Hematopoietic multipotent progenitor cell treated with erythropoietin and hydrocortisone succinate and interleukin-3 and kit ligand, for 4 days (in vitro differentiated cells): ENCODE data around the gene GLP1R.

ENCODE experiments used
- DNase-seq: peaks from one replicate; pipeline ENCODE4 v3.0.0-alpha.2; 2015

Gene GLP1R

DNA sequence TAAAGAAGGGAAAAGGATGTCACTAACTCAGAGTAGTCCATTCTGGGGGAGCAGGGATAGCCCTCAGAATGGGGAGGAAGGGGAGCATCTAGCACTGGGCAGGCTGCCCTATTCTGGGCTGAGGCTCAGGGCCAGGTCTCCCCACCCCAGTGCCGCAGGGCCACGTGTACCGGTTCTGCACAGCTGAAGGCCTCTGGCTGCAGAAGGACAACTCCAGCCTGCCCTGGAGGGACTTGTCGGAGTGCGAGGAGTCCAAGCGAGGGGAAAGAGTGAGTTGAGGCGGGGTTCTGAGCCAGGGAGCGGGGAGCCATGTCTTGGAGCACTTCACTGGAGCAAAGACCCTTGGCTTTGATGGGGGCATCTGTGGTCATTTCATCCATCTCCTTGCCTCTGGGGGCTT, 17.0 kb downstream of the GLP1R start:
- DNase-seq, result no peak

DNA sequence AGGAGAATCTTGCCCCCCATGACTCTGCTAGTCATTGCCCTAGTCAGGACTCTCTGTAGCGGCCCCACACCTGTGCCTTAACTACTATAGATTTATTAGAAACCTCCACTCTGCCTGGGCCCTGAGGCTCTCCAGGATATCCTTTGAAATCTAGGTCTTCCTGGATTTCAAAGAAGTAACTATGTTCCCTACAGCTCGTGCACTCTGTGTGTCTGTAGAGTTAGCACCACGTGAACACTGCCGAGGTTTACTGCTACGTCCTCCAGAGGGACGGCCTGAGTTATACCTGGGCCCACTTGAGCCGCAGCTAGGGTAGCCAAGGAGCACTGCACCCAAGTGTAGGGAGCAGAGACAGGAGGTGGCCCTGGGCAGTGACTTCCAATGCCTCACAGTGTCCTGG, 19.8 kb downstream of the GLP1R start:
- DNase-seq, result no peak

DNA sequence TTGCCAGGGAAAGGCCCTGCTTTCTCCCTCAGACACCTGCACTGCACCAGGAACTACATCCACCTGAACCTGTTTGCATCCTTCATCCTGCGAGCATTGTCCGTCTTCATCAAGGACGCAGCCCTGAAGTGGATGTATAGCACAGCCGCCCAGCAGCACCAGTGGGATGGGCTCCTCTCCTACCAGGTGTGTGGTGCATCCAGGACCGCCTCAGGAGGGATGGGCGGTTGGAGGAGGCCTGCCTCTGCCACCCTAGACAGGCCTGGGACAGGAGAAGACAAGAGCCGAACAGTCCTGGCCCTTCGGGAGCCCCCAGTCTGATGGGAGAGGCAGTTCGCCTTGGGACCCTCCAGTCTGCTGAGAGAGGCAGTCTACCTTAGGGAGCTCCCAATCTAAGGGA, 24.2 kb downstream of the GLP1R start:
- no peak for DNase-seq

DNA sequence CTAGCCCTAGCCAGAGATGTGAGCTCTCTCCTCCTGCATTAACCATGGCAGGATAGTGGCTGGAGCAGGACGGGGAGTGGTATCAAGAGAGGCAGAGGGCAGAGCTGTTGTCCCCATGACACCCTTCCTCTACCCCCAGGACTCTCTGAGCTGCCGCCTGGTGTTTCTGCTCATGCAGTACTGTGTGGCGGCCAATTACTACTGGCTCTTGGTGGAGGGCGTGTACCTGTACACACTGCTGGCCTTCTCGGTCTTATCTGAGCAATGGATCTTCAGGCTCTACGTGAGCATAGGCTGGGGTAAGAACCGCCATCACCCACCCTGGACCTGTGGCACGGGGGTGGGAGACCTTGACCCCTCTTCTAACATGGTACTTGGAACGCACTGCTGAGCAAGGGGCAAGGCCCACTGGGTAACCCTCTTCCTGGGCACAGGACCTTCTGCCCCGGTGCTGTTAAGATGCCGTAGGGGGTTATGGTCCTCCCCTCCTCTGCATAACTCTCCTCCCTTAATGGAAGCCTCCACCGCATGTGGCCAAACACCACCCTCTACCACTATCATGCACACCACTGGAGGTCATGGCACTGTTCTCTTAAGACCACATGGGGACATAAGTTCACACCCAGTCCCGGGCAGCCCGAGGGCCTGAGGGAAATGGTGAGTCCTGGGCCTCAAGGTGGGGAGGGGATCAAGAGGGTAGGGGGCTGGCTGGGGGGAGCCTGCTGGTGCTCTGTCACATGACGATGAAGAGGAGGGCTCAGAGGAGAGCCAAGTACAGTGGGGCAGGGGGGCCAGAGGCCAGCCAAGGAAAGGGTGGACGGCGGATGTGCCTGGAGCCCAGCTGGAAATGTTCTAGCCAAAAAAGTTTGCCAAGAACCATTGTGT, 25.1 kb downstream of the GLP1R start:
- no peak for DNase-seq

DNA sequence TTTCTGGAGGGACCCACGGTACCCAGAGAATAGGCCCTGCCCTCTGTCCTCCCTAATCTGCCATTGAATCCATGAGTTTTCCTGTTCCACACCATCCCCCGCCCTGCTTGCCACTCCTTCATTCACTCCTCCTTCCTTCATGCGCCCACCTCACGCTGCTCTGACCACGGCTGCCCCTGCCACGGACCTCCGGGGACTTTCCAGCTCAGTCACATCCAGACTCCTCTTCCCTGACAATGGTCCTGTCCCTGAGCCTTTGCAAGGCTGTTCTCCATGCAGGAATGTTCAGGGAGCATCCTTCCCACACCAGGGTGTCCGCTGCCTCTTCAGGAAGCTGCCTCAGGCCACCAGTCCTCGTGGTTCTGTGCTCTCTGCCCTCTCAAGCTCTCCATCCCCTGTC, 25.9 kb downstream of the GLP1R start:
- DNase-seq, result no peak

DNA sequence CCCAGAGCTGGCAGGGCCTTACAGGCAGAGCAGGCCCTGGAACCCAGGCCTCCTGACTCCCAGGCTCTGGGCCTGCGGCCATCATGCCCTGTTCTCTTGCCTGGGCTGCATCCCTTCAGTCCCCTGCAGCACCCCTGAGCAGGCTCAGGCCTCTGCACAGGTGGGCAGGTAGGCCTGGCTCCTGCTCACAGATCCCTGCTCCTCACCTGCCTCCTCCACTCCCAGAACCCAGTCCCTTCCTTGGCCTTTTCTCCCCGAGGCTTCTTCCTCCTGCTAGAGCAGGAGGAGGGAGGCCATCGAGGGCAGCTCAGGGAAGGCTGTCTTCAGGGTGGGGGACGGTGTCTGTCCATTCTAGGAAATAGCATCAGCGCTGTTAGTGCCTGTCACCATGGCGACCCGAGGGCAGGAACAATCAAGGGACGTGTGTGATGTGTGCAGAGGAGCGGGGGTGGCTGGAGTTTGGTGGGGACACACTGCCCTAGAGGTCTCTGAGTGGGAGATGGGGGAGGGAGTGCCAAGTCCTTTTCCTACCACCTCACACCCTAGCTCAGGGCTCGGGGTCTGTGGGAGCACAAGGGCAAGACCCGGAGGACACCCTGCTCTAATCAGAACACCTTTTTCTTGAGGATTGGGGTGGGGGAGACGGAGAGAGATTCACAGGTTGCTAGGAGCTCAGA, 26.6 kb downstream of the GLP1R start:
- no peak for DNase-seq

DNA sequence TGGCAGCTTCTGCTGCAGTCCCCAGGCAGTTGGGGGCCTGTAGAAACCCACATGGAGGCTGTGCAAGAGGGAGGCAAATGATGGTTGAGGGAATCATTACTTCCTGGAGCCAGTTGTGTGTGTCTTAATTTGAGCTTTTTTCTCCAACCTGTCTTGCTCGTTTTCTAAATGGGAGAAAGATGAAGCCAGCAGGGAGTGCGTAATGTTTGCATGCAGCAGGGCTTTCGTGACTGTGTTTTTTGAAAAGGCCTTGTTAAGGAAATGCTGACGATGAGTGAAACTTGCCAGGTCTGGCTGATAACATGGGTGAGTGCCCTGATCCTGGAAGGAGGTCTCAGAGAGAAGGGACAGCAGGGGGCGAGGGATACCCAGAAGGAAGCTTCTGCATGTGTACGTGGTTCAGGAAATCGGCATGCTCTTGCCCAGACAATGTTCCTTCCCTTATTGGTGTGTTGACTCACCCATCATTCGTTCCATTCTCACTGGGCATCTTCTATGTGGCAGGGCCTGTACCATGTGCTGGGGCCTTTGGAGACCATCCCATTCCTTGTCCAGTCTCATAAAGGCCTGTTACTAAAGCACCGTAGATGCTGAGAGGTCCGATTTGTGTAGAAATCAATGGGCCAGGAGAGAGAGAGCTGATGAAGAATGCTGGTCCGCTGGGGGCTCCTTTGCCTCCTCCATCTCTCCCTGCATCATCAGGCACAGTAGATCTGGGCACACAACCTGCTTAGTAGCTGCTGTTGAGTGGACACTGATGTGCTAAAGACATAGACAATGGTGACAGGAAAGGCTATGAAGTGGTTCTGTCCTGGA, 27.4 kb downstream of the GLP1R start:
- no peak for DNase-seq

DNA sequence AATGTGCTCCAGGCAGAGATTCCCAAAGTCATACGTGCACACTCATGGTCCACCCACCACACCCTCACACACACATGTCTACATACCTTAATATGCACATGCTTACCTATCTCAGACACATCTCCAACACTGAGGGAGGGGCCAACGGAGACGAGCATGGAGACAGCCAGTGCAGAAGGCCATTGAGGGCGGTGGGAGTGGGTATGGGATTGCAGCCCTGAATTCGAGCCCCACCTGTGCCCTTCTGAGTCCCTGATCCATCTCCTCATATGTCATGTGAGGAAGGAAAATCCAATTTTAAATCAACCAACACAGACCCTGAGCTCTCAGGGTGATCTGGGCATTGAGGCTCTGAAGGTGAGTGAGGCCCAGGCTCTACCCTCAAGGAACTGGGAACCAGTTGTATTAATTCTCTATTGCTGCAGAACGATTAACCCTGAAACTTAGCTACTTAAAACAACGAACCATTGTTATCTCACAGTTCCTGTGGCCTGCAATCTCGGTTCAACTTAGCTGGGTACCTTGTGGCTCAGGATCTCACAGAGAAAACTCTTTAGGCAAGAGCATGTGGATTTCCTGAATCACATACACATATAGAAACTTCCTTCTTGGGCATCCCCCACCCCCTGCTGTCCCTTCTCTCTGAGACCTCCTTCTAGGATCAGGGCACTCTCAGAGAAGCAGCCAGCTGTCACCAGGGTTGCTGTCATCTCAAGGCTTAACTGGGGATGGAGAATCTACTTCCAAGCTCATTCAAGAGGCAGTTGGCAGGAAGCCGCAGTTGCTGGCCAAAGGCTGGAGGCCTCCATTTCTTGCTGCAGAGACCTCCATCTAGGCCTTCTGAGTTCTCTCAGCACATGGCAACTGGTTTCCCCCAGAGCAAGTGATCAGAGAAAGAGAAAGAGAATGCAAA, 28.3 kb downstream of the GLP1R start:
- DNase-seq, result no peak

DNA sequence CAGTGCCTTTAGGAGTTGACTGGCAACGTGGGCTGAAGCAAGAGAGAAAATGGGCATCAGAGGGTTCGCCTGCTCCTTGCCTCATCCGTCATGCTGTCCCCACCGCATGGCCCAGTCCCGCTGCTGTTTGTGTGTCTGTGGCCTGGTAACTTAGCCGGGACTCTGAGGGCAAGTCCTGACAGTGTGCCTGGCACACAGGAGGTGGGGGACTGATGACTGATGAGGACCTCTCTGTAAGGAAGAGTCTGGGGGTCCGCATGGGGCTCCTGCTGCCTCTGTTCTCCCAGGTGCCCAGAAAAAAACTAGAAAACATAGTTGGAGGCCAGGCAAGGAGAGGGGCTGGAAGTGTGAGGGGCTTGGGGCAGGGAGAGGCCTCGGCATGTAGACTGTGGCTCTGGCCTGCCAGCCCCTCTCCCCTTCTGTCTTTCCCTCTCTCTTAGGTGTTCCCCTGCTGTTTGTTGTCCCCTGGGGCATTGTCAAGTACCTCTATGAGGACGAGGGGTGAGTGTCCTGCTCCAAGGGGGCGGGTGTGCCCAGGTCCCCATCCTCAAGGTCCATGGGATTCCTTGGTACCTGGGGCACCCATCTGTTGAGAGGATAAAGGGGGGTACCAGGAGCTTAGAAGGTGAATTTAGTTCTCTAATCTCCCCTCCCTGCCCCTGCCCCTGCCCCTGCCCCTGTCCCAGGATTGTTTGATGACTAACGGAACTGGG, 29.5 kb downstream of the GLP1R start:
- no peak for DNase-seq

DNA sequence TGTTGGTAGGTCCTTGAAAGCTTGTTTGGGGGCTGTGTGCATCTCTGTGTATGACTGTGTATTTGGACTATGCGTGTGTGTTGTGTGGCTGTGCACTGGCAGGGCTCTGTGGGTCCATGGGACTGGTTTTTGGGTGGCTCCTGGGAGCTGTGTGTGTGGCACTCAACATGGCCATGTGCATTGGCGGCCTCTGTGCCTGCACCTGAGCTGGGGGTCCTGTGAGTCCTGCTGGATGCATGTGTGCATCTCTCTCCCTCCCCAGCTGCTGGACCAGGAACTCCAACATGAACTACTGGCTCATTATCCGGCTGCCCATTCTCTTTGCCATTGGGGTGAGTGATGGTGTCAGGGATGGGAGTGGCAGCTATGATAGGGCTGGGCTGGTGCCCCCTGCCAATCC, 30.1 kb downstream of the GLP1R start:
- DNase-seq, result no peak

DNA sequence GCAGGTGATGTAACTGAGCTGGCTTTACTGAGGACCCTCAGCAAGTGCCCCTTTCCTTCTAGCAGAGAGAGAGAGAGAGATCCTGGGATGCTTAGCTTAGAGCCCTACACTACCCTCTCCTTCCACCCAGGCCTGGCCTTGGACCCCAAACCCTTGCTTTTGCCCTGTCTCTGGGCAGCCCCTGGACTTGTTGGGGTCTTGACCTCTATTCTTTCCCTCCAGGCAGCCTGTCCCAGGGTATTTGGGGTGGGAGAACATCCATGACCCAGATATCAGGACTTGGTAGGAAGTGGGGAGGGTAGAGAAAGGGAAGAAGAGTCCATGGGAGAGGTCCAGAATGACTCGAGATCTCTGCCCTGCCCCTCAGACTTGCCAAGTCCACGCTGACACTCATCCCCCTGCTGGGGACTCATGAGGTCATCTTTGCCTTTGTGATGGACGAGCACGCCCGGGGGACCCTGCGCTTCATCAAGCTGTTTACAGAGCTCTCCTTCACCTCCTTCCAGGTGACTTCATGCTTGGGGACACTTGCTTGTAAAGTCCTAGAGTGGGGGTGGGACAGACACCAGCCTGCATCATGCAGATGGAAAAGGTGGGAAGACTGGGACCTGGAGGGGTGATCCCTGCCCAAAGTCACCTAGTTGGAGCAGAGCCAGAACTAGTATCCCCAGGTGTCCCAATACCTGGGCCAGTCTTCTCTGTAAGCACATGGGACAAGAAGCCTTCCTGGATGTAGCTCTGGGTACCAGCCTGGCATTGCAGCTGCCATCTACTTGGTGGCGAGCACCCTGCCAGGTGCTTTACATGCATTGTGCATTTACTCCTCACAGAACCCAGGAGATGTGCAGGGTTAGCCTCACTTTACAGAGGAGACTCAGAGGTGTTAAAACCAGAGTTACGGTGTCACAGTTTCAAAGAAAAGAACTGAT, 30.9 kb downstream of the GLP1R start:
- no peak for DNase-seq

DNA sequence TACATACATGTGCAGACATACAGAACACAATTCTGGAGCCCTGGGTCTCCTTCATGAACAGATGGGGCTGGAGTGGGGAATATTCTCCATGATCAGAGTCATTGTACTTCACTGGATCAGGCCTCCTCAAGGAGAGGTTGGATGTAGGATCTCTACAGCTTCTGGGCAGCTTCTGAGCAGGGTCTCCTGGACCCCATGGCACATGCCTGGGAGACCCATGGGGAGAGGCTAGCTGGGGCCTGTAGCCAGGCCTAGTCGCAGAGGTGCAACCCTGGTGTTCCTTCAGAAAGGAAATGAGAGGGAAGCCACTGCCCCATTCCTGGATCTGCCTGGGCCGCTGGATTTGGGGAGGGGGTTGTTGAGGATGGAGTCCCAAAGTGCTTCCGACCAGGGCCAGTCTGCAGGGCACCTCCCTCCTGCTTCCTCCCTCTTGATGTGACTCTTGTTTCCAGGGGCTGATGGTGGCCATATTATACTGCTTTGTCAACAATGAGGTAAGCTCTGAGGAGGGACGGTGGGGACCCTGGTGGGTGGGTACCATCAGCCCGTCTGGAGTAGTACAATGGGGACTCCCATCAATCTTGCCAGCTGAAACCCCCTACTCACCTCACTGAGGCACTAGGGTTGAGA, 31.8 kb downstream of the GLP1R start:
- no peak for DNase-seq

DNA sequence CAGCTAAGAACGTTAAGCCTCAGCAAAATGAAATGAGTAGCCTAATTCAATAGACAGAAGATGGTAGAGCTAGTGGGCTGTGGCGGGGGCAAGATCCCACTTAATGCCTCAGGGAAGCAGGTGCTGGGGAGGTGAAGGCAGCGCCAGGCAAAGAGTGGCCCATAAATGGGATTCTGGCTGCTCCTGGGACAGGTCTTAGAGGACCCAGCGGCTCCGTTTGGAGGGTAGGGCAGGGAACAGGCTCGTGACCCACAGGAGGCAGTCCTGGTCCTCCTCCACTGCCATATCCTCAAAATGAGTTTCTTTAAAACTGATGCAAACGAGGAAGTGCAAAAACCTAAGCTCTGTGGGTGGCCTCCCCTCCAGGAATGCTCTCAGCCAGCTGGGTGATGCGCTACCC, 33.7 kb downstream of the GLP1R start:
- DNase-seq, result no peak

DNA sequence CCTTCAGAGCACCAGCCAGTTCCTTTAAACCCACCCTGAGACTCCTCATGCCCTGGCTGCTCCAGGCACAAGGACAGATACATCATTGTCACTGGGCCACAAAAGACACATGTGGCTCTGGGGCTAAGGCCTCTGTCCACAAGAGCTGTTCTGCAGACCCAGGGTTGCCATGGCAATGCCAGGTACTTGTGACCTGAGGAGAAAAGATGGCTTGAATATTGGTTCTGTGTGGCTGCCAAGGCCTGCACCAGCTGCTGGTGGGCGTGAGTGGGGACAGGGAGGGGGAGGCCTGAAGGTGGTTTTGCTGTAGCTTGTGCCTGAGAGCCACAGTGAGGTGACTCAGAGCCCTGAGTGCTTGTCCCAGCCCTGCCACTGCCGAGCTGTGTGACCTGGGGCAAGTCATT, 34.7 kb downstream of the GLP1R start:
- DNase-seq, result no peak

DNA sequence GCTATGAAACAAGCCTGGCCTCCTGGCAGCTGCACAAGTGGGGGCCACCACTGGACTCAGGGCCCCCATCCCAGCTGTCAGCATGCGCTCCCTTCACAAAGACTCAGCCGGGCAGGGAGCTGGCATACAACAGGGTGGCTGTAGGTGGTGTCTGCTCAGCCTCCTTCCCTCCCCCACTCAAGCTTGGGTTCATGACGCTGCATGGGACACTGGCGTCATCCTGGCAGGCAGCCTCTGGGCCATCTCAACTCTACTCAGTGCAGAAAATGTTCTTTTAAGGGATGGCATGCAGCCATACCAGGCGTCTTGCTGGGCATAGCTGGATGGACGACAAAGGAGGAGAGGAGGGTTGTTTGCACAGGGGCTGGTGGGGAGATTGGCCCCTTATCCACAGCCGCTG, 35.9 kb downstream of the GLP1R start:
- DNase-seq, result no peak

DNA sequence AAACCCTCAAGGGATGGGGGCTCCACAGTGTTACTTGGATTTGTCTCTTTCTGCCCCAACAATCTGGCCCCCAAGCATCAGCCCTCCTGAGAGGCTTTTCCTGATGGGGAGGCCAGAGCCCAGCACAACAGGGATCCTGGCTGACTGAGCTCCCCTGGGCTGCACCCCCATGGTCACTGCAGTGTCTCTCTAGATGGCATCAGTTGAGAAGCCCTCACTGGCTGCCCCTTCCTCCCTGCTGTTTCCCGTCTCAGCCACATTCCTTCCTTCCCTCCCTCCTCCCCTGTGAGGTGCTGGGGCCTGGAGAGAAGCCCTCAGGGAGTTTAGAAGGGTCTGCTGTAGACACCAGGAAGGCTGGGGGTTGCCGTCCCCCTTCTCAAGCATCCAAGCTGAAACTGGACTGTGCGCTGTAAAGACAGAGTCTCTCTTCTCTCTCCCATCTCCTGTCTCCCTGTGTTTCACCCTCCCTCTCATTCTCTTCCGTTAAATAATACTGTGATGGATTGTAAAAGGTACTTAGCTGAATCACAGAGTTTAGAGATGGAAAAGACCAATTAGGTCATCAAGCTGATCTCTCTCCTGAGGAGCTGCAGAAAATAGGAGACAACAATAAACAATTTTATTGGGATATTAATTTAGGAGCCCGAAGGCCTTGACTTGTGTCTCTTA, 36.7 kb downstream of the GLP1R start:
- no peak for DNase-seq

DNA sequence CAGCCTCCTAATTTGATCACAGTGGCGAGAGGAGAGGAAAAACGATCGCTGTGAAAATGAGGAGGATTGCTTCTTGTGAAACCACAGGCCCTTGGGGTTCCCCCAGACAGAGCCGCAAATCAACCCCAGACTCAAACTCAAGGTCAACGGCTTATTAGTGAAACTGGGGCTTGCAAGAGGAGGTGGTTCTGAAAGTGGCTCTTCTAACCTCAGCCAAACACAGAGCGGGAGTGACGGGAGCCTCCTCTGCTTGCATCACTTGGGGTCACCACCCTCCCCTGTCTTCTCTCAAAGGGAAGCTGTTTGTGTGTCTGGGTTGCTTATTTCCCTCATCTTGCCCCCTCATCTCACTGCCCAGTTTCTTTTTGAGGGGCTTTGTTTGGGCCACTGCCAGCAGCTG, 37.7 kb downstream of the GLP1R start:
- DNase-seq, result no peak

DNA sequence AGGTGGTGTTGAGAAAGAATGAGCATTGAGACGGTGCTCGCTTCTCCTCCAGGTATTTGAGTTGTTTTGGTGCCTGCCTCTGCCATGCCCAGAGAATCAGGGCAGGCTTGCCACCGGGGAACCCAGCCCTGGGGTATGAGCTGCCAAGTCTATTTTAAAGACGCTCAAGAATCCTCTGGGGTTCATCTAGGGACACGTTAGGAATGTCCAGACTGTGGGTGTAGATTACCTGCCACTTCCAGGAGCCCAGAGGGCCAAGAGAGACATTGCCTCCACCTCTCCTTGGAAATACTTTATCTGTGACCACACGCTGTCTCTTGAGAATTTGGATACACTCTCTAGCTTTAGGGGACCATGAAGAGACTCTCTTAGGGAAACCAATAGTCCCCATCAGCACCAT, 38.1 kb downstream of the GLP1R start:
- DNase-seq, result no peak

DNA sequence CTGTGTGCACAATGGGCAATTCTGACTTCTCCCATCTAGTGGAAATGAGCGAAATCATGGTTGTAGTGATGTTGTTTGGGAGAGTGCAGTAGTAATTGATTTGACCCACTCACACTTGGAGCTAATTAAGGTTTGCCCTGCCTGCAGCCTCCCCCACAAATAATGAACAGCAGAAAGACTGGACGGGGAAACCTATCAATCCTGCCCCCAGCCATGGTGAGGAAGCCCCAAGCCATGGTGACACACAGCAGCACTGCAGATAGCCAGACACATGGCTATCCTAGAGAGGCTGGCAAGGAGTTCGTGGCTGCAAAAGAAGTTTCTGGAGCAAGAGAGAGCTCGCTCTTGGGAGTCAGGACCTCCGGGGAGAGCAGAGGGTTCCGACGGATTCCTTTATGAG, 38.6 kb downstream of the GLP1R start:
- no peak for DNase-seq

DNA sequence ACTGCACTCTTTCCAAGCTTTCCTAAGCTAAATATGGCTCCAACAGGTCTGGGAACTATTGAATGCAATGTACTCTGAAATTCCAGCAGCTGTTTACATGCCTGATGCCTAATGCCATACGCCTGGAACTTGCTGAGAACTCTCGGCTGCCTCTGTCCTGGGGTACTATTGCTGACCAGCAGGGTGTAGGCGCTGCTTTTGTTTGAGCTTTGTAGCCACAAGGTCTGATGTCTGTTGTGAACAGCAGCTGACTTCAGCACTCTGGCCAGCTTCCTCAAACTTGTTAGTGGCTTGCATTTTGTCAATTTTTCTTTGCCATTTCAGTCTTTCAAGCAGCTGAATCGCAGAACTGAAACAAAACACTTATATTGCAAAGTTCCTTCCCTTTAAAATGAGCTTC, 39.8 kb downstream of the GLP1R start:
- DNase-seq, result peak; percentile 87
